Stimulated activated naive CD8-positive, alpha-beta T cell treated with anti-CD3 and anti-CD28 coated beads, Interleukin-15, amount 100 ng/mL, for 72 hours (primary cell): ENCODE results near the gene SEZ6L2.
"Not testable (repeated sequence)": the region's sequence is repeated elsewhere in the genome, so short reads cannot be mapped to it uniquely, and the experiment has no call there.

Experiments
- ATAC-seq: fragments of 150-1000 bp; cut with Tn5 transposase; 2 replicates; pipeline ENCODE4 v1.10.0; 2021; ENCODE audit warnings: mild to moderate bottlenecking, moderate library complexity
- DNase-seq, 2 donors: peaks; one replicate each; pipeline ENCODE4 v3.0.0; 2021 to 2022
- H3K27ac Mint-ChIP-seq, 2 donors: one replicate each; pipeline ENCODE4 v1.8.0; 2022; ENCODE audit warnings: mild to moderate bottlenecking in 2 of 2, mixed read lengths in 2 of 2, moderate library complexity in 2 of 2
- H3K27me3 Mint-ChIP-seq: one replicate; pipeline ENCODE4 v1.8.0; 2022; ENCODE audit warnings: mixed read lengths
- H3K4me1 Mint-ChIP-seq: one replicate; pipeline ENCODE4 v1.8.0; 2022; ENCODE audit warnings: mild to moderate bottlenecking, mixed read lengths
- H3K4me3 Mint-ChIP-seq, 2 donors: one replicate each; pipeline ENCODE4 v1.8.0; 2022; ENCODE audit warnings: mild to moderate bottlenecking in 2 of 2, mixed read lengths in 2 of 2, moderate library complexity in 1 of 2
- H3K9me3 Mint-ChIP-seq, 2 donors: one replicate each; pipeline ENCODE4 v1.8.0; 2022; ENCODE audit warnings: mixed read lengths in 2 of 2

Gene SEZ6L2

GRCh38 chr16:29900888-29901606 is 1.7 kb upstream of the SEZ6L2 start:
- ATAC-seq (no peak), DNase-seq (no peak)
- Mint-ChIP-seq H3K27ac (no peak overlapping the region), H3K4me1 (peaks cover 28% of the 10 kb centered on the region), H3K27me3 (peaks cover 42% of the 10 kb centered on the region), H3K4me3 (peak overlapping the region; percentile 77 to 80), H3K9me3 (no peaks in the 10 kb centered on the region)

GRCh38 chr16:29900102-29900887 is 945 bp upstream of the SEZ6L2 start, which contains the start of gene ASPHD1:
TSS of gene ASPHD1 (plus strand) at chr16:29900488. CDS start at chr16:29900972, 484 bp downstream.
- Mint-ChIP-seq H3K9me3 (no peaks in the 10 kb centered on the region), H3K4me1 (peaks cover 28% of the 10 kb centered on the region), H3K4me3 (peak within 1 kb of the TSS; percentile 77 to 80), H3K27ac (no peak within 1 kb of the TSS), H3K27me3 (peaks cover 50% of the 10 kb centered on the region)
- ATAC-seq (peak; percentile 87), DNase-seq (peak; percentile 59 to 82)

- no peak for DNase-seq
- H3K9me3 Mint-ChIP-seq = no peaks in the 10 kb centered on the region
- peaks cover 52% of the 10 kb centered on the region for H3K27me3 Mint-ChIP-seq
- ATAC-seq = no peak
- peak overlapping the region in 1 of 2 donors; percentile 61 for H3K27ac Mint-ChIP-seq
- peaks cover 28% of the 10 kb centered on the region for H3K4me1 Mint-ChIP-seq
- H3K4me3 Mint-ChIP-seq = peak overlapping the region; percentile 24 to 57
Measured at GRCh38 chr16:29898804-29899515, 390 bp downstream of the SEZ6L2 start.

GRCh38 chr16:29898135-29898803 is 1.1 kb downstream of the SEZ6L2 start:
- peaks cover 52% of the 10 kb centered on the region for H3K27me3 Mint-ChIP-seq
- no peaks in the 10 kb centered on the region for H3K9me3 Mint-ChIP-seq
- H3K4me1 Mint-ChIP-seq = peaks cover 22% of the 10 kb centered on the region
- H3K27ac Mint-ChIP-seq = no peak overlapping the region
- ATAC-seq (no peak), DNase-seq (no peak)
- no peak overlapping the region for H3K4me3 Mint-ChIP-seq

- Mint-ChIP-seq H3K27me3 (peaks cover 52% of the 10 kb centered on the region), H3K27ac (no peak overlapping the region)
Measured at GRCh38 chr16:29897333-29897732, 2.0 kb downstream of the SEZ6L2 start.

GRCh38 chr16:29896841-29897240 is 2.5 kb downstream of the SEZ6L2 start:
- Mint-ChIP-seq H3K27ac (no peak overlapping the region), H3K4me1 (peaks cover 21% of the 10 kb centered on the region), H3K9me3 (no peaks in the 10 kb centered on the region), H3K27me3 (peaks cover 52% of the 10 kb centered on the region), H3K4me3 (no peak overlapping the region)
- ATAC-seq = no peak
- no peak for DNase-seq

More at GRCh38 chr16:29897333-29897732, 2.0 kb downstream of the SEZ6L2 start:
- no peak overlapping the region for H3K4me3 Mint-ChIP-seq
- no peak for ATAC-seq
- H3K9me3 Mint-ChIP-seq = no peaks in the 10 kb centered on the region
- H3K4me1 Mint-ChIP-seq = peaks cover 21% of the 10 kb centered on the region
- DNase-seq = no peak

GRCh38 chr16:29894352-29894751 is 5.0 kb downstream of the SEZ6L2 start:
- DNase-seq (no peak), ATAC-seq (no peak)
- H3K9me3 Mint-ChIP-seq = no peaks in the 10 kb centered on the region
- no peak overlapping the region for H3K4me3 Mint-ChIP-seq
- H3K27ac Mint-ChIP-seq = no peak overlapping the region
- H3K4me1 Mint-ChIP-seq = peaks cover 11% of the 10 kb centered on the region
- peaks cover 41% of the 10 kb centered on the region for H3K27me3 Mint-ChIP-seq

- Mint-ChIP-seq H3K9me3 (no peaks in the 10 kb centered on the region), H3K4me3 (no peak overlapping the region), H3K27ac (no peak overlapping the region), H3K4me1 (peaks cover 3% of the 10 kb centered on the region), H3K27me3 (peaks cover 33% of the 10 kb centered on the region)
- ATAC-seq = no peak
- DNase-seq = no peak
Measured at GRCh38 chr16:29893553-29893952, 5.8 kb downstream of the SEZ6L2 start.

- no peak for ATAC-seq
- Mint-ChIP-seq H3K27ac (no peak overlapping the region), H3K9me3 (no peaks in the 10 kb centered on the region), H3K4me1 (no peaks in the 10 kb centered on the region), H3K4me3 (no peak overlapping the region), H3K27me3 (peaks cover 22% of the 10 kb centered on the region)
- no peak for DNase-seq
Measured at GRCh38 chr16:29892458-29892813, 6.9 kb downstream of the SEZ6L2 start.

GRCh38 chr16:29891525-29892457 is 7.6 kb downstream of the SEZ6L2 start:
- Mint-ChIP-seq H3K9me3 (no peaks in the 10 kb centered on the region), H3K4me3 (no peak overlapping the region), H3K27me3 (peaks cover 17% of the 10 kb centered on the region), H3K4me1 (no peaks in the 10 kb centered on the region), H3K27ac (no peak overlapping the region)
- DNase-seq (no peak), ATAC-seq (no peak)

GRCh38 chr16:29889372-29889771 is 10.0 kb downstream of the SEZ6L2 start:
- H3K27ac Mint-ChIP-seq, DNase-seq, H3K27me3 Mint-ChIP-seq, ATAC-seq, H3K9me3 Mint-ChIP-seq, H3K4me3 Mint-ChIP-seq, H3K4me1 Mint-ChIP-seq: not testable (repeated sequence)

- DNase-seq = no peak
- H3K4me1 Mint-ChIP-seq = no peaks in the 10 kb centered on the region
- H3K27ac Mint-ChIP-seq = peak overlapping the region in 1 of 2 donors; percentile 12
- no peak for ATAC-seq
- H3K9me3 Mint-ChIP-seq = no peaks in the 10 kb centered on the region
- H3K27me3 Mint-ChIP-seq = peaks cover 9% of the 10 kb centered on the region
- H3K4me3 Mint-ChIP-seq = no peak overlapping the region
Measured at GRCh38 chr16:29883987-29884386, 15.4 kb downstream of the SEZ6L2 start.

GRCh38 chr16:29881050-29881449 is 18.3 kb downstream of the SEZ6L2 start:
- Mint-ChIP-seq H3K27ac (no peak overlapping the region), H3K9me3 (no peaks in the 10 kb centered on the region)
- no peak for ATAC-seq

GRCh38 chr16:29878172-29878571 is 21.2 kb downstream of the SEZ6L2 start:
- DNase-seq (no peak), ATAC-seq (no peak)
- Mint-ChIP-seq H3K27me3 (peaks cover 48% of the 10 kb centered on the region), H3K4me3 (no peak overlapping the region), H3K9me3 (no peaks in the 10 kb centered on the region), H3K27ac (no peak overlapping the region), H3K4me1 (peaks cover 20% of the 10 kb centered on the region)

More at GRCh38 chr16:29881050-29881449, 18.3 kb downstream of the SEZ6L2 start:
- Mint-ChIP-seq H3K4me3 (no peak overlapping the region), H3K4me1 (peaks cover 19% of the 10 kb centered on the region), H3K27me3 (peaks cover 37% of the 10 kb centered on the region)
- DNase-seq = no peak
